AG10803 (cell line): ENCODE measurements around the gene WDR26.

ENCODE experiments used
- DNase-seq: peaks from one replicate; pipeline ENCODE4 v3.0.0; 2010; ENCODE audit warnings: low read depth
- H3K4me3 ChIP-seq: 2 replicates; pipeline ENCODE4 v1.5.1; 2011; ENCODE audit warnings: mild to moderate bottlenecking, low read length, control low read depth
- CTCF ChIP-seq: conservative IDR thresholded peaks from 2 replicates; pipeline ENCODE4 v1.5.1; 2011; ENCODE audit warnings: mild to moderate bottlenecking, low read length, control low read depth, inconsistent platforms

WDR26 gene

GRCh38 chr1:224458996-224459395 is 24.4 kb upstream of the WDR26 start:
- no peak overlapping the region for H3K4me3 ChIP-seq
- DNase-seq, result no peak
- no peak for TF ChIP-seq CTCF

- no peak for DNase-seq
- no peak for TF ChIP-seq CTCF
- no peak overlapping the region for H3K4me3 ChIP-seq
Measured at GRCh38 chr1:224458296-224458695, 23.7 kb upstream of the WDR26 start.

GRCh38 chr1:224457782-224458144 is 23.2 kb upstream of the WDR26 start:
- DNase-seq, result no peak
- no peak for TF ChIP-seq CTCF
- H3K4me3 ChIP-seq, result no peak overlapping the region

- no peak for DNase-seq
- no peak for TF ChIP-seq CTCF
Measured at GRCh38 chr1:224456637-224456953, 22.0 kb upstream of the WDR26 start.

GRCh38 chr1:224454402-224455055 is 19.9 kb upstream of the WDR26 start:
- H3K4me3 ChIP-seq, result no peak overlapping the region
- no peak for DNase-seq
- no peak for TF ChIP-seq CTCF

More at GRCh38 chr1:224456637-224456953, 22.0 kb upstream of the WDR26 start:
- H3K4me3 ChIP-seq, result no peak overlapping the region

- TF ChIP-seq CTCF, result no peak
- no peak for DNase-seq
- H3K4me3 ChIP-seq, result no peak overlapping the region
Measured at GRCh38 chr1:224450561-224451350, 16.2 kb upstream of the WDR26 start.

GRCh38 chr1:224450159-224450558 is 15.6 kb upstream of the WDR26 start:
- no peak overlapping the region for H3K4me3 ChIP-seq
- DNase-seq, result no peak
- TF ChIP-seq CTCF, result no peak
